ENCODE data around the gene OLA1. TPM values are rescaled to one million over a fixed set of nuclear protein-coding genes. Genes with fewer than 3 reads are reported as not detected.

The OLA1 gene
- total RNA-seq, 1 experiment from 2014 or later, result 109 TPM

- DNase-seq (ENCODE audit: low spot score) (no peak), ATAC-seq (no peak)
- POLR2A ChIA-PET, result no interaction called here
- no peak overlapping the region for H3K4me3 Mint-ChIP-seq
- CTCF ChIA-PET, result interaction anchor here (0.7 to 1.4 kb wide), 2 partner anchors 11 to 15 kb away, joined by 3 to 4 read pairs; no protein-coding TSS in a partner anchor
- no peak overlapping the region for H3K27ac Mint-ChIP-seq
- peaks cover 21% of the 10 kb centered on the region for H3K27me3 Mint-ChIP-seq (ENCODE audit: low read depth)
- TF ChIP-seq ATF6 (CRISPR knock-in tag; IDR thresholded peaks at IDR 0.05) (no peak), ZNF263 (CRISPR knock-in tag; IDR thresholded peaks at IDR 0.05; ENCODE audit: low read depth) (no peak)
- no peaks in the 10 kb centered on the region for H3K9me3 Mint-ChIP-seq
- H3K4me1 Mint-ChIP-seq, result peaks cover 42% of the 10 kb centered on the region
- no peaks in the 10 kb centered on the region for H3K36me3 Mint-ChIP-seq
Observed at GRCh38 chr2:174035117-174035635, 213.2 kb downstream of the OLA1 start.

- DNase-seq (ENCODE audit: low spot score), result no peak
- no peak overlapping the region for H3K27ac Mint-ChIP-seq
- ATAC-seq, result no peak
- POLR2A ChIA-PET, result no interaction called here
- TF ChIP-seq ZNF121 (CRISPR knock-in tag; IDR thresholded peaks at IDR 0.05), result no peak
- no peak for TF ChIP-seq ZNF138 (CRISPR knock-in tag; conservative IDR thresholded peaks at IDR 0.05)
- no peak for TF ChIP-seq ZNF232 (CRISPR knock-in tag; IDR thresholded peaks at IDR 0.05)
- no peak for TF ChIP-seq SOX15 (CRISPR knock-in tag; IDR thresholded peaks at IDR 0.05)
- no peak for TF ChIP-seq ZNF532 (CRISPR knock-in tag; IDR thresholded peaks at IDR 0.05; ENCODE audit: borderline replicate concordance)
- TF ChIP-seq FOXJ3 (CRISPR knock-in tag; IDR thresholded peaks at IDR 0.05; ENCODE audit: borderline replicate concordance), result no peak
- no peak for TF ChIP-seq EMX1 (CRISPR knock-in tag; IDR thresholded peaks at IDR 0.05)
- TF ChIP-seq ESRRA (CRISPR knock-in tag; IDR thresholded peaks at IDR 0.05; ENCODE audit: borderline replicate concordance), result no peak
- no peak for TF ChIP-seq ZNF281 (CRISPR knock-in tag; IDR thresholded peaks at IDR 0.05)
- no peak for TF ChIP-seq ATF3 (CRISPR knock-in tag; conservative IDR thresholded peaks at IDR 0.05)
- no peak for TF ChIP-seq SMAD3 (CRISPR knock-in tag; IDR thresholded peaks at IDR 0.05; ENCODE audit: borderline replicate concordance)
- TF ChIP-seq ATF1 (CRISPR knock-in tag; IDR thresholded peaks at IDR 0.05), result no peak
- no peak for TF ChIP-seq OVOL2 (CRISPR knock-in tag; IDR thresholded peaks at IDR 0.05; ENCODE audit: borderline replicate concordance)
- TF ChIP-seq JAZF1 (CRISPR knock-in tag; IDR thresholded peaks at IDR 0.05), result no peak
- TF ChIP-seq IRF2 (CRISPR knock-in tag; IDR thresholded peaks at IDR 0.05; ENCODE audit: borderline replicate concordance, low read depth), result no peak
- no peak for TF ChIP-seq ZNF423 (CRISPR knock-in tag; IDR thresholded peaks at IDR 0.05)
- no peak for TF ChIP-seq ZBTB21 (CRISPR knock-in tag; IDR thresholded peaks at IDR 0.05; ENCODE audit: borderline replicate concordance)
- TF ChIP-seq ZSCAN18 (CRISPR knock-in tag; IDR thresholded peaks at IDR 0.05), result no peak
- no peak for TF ChIP-seq FOXK1 (CRISPR knock-in tag; IDR thresholded peaks at IDR 0.05)
- H3K4me3 Mint-ChIP-seq, result no peak overlapping the region
- H3K9me3 Mint-ChIP-seq, result no peaks in the 10 kb centered on the region
- peaks cover 26% of the 10 kb centered on the region for H3K4me1 Mint-ChIP-seq
- no peaks in the 10 kb centered on the region for H3K36me3 Mint-ChIP-seq
- CTCF ChIA-PET, result no interaction called here
- H3K27me3 Mint-ChIP-seq (ENCODE audit: low read depth), result peaks cover 24% of the 10 kb centered on the region
Observed at GRCh38 chr2:174033163-174033550, 215.2 kb downstream of the OLA1 start.

Data from WTC11 (cell line).